22Rv1 (cell line): ENCODE measurements around the gene WDR3.
"Not testable (repeated sequence)": the region's sequence is repeated elsewhere in the genome, so short reads cannot be mapped to it uniquely, and the experiment has no call there.

Experiments used
- H3K27ac ChIP-seq: fragments of 450-650 bp; 2 replicates; pipeline ENCODE4 v1.5.1; 2017
- CTCF ChIP-seq: fragments of 450-650 bp; IDR thresholded peaks from 2 replicates; pipeline ENCODE4 v1.5.1; 2017; ENCODE audit warnings: mild to moderate bottlenecking
- ZFX ChIP-seq: fragments of 450-650 bp; IDR thresholded peaks from 2 replicates; pipeline ENCODE4 v1.6.1; 2017; ENCODE audit warnings: antibody characterized with exemption, borderline replicate concordance

The WDR3 gene

GRCh38 chr1:117919376-117919775 is 10.2 kb upstream of the WDR3 start:
- TF ChIP-seq CTCF: no peak
- no peak for TF ChIP-seq ZFX
- no peak overlapping the region for H3K27ac ChIP-seq

DNA sequence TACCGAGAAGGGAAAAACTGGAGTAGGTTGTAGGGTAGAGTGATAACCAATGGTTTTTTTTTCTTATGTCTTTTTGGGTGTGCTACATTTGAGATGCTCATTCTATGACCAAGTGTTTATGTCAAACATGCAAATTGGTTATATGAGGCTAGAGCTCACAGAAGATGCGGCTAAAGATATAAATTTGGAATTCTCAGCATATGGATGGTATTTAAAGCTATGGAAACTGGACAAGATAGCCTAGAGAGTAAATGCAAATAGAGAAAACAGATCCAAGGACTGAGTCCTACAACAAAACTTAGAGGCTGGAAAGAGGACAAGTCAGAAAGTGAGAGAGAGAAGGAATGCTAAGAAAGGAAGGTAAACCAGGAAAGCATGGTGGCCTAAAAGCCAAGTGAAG is 7.5 kb upstream of the WDR3 start:
- TF ChIP-seq ZFX: no peak
- no peak for TF ChIP-seq CTCF
- no peak overlapping the region for H3K27ac ChIP-seq

- not testable (repeated sequence) for H3K27ac ChIP-seq
Observed at GRCh38 chr1:117922717-117923116, 6.8 kb upstream of the WDR3 start.

GRCh38 chr1:117925981-117926380 is 3.6 kb upstream of the WDR3 start:
- no peak for TF ChIP-seq ZFX
- TF ChIP-seq CTCF: no peak
- no peak overlapping the region for H3K27ac ChIP-seq

DNA sequence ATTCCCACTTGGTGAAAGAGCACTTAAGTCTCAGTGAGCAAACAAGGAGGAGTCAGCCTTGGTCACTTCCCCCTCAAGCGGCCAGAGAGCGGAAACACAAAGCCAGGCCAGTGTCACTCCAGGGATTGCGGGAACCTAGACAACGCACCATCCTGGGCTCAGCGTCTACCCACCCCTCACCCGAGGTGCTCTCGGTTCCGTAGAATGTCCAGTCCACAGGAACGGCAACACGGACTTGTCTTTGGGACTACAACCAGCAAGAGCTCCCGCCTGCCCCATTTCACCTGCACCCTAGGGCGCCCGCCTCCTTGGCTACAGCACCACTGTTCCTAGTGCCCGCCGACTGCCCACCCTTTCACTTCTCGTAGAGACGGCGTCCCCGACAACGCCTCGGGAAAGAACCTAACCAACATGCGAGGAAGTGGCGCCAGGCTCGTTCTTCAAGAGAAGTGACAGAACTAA is 627 bp upstream of the WDR3 start:
- H3K27ac ChIP-seq: peak overlapping the region; percentile 79
- TF ChIP-seq ZFX (no peak), CTCF (peak; percentile 35)

DNA sequence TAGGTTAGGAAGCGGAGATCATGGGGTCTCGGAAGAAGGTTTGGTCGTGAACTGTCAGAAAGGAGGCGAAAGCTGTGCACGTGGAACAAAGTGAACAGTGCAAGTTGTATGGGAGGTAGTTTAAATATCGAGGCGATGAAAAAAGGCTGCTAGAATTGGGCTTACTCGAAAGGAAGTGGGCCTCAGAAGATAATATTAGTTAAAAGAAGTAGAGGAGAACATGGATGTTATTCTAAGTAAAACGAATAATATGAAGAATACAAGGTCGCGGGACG is 571 bp downstream of the WDR3 start:
- no peak for TF ChIP-seq CTCF
- no peak for TF ChIP-seq ZFX
- H3K27ac ChIP-seq: peak overlapping the region; percentile 79

DNA sequence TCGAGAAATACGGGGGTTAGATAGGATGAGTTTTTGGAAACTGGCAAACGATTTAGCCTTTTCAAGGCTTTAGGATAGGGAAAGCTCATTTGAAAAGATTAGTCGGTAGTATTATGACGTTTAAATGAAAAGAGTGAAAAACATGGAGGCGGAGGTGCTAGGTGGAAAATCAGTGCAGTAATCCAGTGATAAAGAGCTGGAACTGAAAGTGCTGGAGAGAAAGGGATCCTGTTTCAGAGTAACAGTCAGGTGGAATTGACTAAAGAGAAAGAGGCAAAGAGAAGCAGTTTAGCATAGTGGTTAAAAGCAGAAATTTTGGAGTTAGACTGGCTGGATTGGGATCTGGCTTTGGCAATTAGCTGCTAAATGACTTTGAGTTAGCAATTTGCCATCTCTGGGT is 945 bp downstream of the WDR3 start:
- H3K27ac ChIP-seq: peak overlapping the region; percentile 79
- TF ChIP-seq ZFX (no peak), CTCF (no peak)

DNA sequence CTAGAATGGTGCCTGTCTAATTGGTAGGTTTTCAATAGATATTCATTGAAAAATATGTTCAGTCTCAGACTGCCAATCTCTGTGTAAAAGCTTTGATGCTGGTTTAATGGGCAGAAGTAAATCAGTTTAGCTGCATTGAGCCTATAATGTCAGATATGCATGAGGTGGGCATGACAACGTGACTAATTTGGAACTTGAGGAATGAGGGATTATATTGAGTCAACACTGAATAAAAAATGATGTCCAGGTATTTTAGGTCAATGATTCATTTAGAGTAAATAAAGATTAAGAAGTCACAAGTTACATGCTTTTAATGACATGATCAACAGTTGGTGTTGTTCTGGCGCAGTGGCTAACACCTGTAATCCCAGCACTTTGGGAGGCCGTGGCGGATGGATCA is 3.0 kb downstream of the WDR3 start:
- no peak for TF ChIP-seq CTCF
- TF ChIP-seq ZFX: no peak
- no peak overlapping the region for H3K27ac ChIP-seq
